CD4-positive, alpha-beta T cell treated with Interferon alpha-2 for 1 hour (primary cell): Measurements from ENCODE around the gene KCNT1.

ENCODE experiments used
- DNase-seq, 2 donors: peaks; one replicate each; pipeline ENCODE4 v3.0.0-alpha.2; 2020 to 2022

Gene KCNT1

GRCh38 chr9:135787317-135787716 lies 85.3 kb downstream of the KCNT1 start:
- DNase-seq = no peak

- no peak for DNase-seq
Observed at GRCh38 chr9:135787776-135788575, 86.0 kb downstream of the KCNT1 start.

- no peak for DNase-seq
Observed at GRCh38 chr9:135788576-135789300, 86.8 kb downstream of the KCNT1 start.

GRCh38 chr9:135789838-135790291 lies 87.9 kb downstream of the KCNT1 start:
- DNase-seq = no peak

- DNase-seq = no peak
Observed at GRCh38 chr9:135790356-135790755, 88.4 kb downstream of the KCNT1 start.

GRCh38 chr9:135790850-135791249 lies 88.9 kb downstream of the KCNT1 start:
- no peak for DNase-seq

- no peak for DNase-seq
Observed at GRCh38 chr9:135791431-135792267, 89.7 kb downstream of the KCNT1 start.

- DNase-seq = no peak
Observed at GRCh38 chr9:135792268-135793128, 90.5 kb downstream of the KCNT1 start.

- no peak for DNase-seq
Observed at GRCh38 chr9:135793221-135794056, 91.5 kb downstream of the KCNT1 start.

- DNase-seq = no peak
Observed at GRCh38 chr9:135794057-135794335, 92.0 kb downstream of the KCNT1 start.

GRCh38 chr9:135794361-135794885 lies 92.4 kb downstream of the KCNT1 start:
- no peak for DNase-seq

GRCh38 chr9:135795391-135795790 lies 93.4 kb downstream of the KCNT1 start:
- DNase-seq = no peak

GRCh38 chr9:135796784-135797485 lies 95.0 kb downstream of the KCNT1 start:
- no peak for DNase-seq

GRCh38 chr9:135797507-135798262 lies 95.7 kb downstream of the KCNT1 start:
- DNase-seq = peak in 1 of 2 donors; percentile 5

- DNase-seq = no peak
Observed at GRCh38 chr9:135798263-135798585, 96.2 kb downstream of the KCNT1 start.

GRCh38 chr9:135799261-135799660 lies 97.3 kb downstream of the KCNT1 start:
- DNase-seq = no peak

GRCh38 chr9:135801070-135801469 lies 99.1 kb downstream of the KCNT1 start:
- no peak for DNase-seq

GRCh38 chr9:135802876-135803419 lies 101.0 kb downstream of the KCNT1 start:
- no peak for DNase-seq

GRCh38 chr9:135803441-135803840 lies 101.5 kb downstream of the KCNT1 start:
- DNase-seq = no peak
